ENCODE measurements around the gene MYMX.
"Not testable (repeated sequence)": the region's sequence is repeated elsewhere in the genome, so short reads cannot be mapped to it uniquely, and the experiment has no call there.

MYMX gene

DNA sequence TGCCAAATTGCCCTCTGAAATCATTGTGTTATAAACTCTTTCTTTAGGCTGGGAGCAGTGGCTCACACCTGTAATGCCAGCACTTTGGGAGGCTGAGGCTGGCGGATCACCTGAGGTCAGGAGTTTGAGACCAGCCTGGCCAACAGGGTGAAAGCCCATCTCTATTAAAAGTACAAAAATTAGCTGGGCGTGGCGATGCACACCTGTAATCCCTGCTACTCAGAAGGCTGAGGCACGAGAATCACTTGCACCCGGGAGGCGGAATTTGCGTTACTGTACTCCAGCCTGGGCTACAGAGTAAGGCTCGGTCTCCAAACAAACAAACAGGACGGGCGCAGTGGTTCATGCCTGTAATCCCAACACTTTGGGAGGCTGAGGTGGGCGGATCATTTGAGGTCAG lies 20.4 kb upstream of the MYMX start:
- H3K9me3 Mint-ChIP-seq; DNase-seq (ENCODE audit: low spot score); H3K27me3 Mint-ChIP-seq (ENCODE audit: low read depth); H3K36me3 Mint-ChIP-seq (ENCODE audit: low read depth); H3K27ac Mint-ChIP-seq; H3K4me1 Mint-ChIP-seq (ENCODE audit: low read depth); H3K4me3 Mint-ChIP-seq: not testable (repeated sequence)

DNA sequence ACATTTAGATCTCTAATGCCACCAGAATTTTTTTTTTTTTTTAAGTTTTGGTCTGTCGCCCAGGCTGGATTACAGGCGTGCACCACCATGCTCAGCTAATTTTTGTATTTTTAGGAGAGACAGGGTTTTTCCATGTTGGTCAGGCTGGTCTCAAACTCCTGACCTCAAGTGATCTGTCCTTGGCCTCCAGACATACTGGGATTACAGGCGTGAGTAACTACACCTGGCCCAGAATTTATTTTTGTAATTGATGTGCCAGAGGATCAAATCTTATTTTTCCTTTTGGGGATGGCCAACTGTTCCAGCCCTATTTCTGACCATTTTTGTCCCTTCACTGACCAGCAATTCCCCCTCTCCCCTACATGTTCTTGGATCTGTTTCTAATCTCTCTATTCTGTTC lies 18.0 kb upstream of the MYMX start:
- Mint-ChIP-seq H3K4me3 (no peak overlapping the region), H3K9me3 (no peaks in the 10 kb centered on the region), H3K27ac (no peak overlapping the region), H3K27me3 (ENCODE audit: low read depth) (peaks cover 2% of the 10 kb centered on the region), H3K4me1 (ENCODE audit: low read depth) (no peaks in the 10 kb centered on the region), H3K36me3 (ENCODE audit: low read depth) (no peaks in the 10 kb centered on the region)
- DNase-seq (ENCODE audit: low spot score) = no peak

- Mint-ChIP-seq H3K4me3 (no peak overlapping the region), H3K9me3 (no peaks in the 10 kb centered on the region), H3K27me3 (ENCODE audit: low read depth) (no peaks in the 10 kb centered on the region), H3K4me1 (ENCODE audit: low read depth) (no peaks in the 10 kb centered on the region), H3K27ac (no peak overlapping the region), H3K36me3 (ENCODE audit: low read depth) (no peaks in the 10 kb centered on the region)
- no peak for DNase-seq (ENCODE audit: low spot score)
These were observed 16.8 kb upstream of the MYMX start for GRCh38 chr6:44199883-44200282.

- H3K27ac Mint-ChIP-seq = no peak overlapping the region
- DNase-seq (ENCODE audit: low spot score) = no peak
- no peaks in the 10 kb centered on the region for H3K4me1 Mint-ChIP-seq (ENCODE audit: low read depth)
- H3K27me3 Mint-ChIP-seq (ENCODE audit: low read depth) = no peaks in the 10 kb centered on the region
- H3K9me3 Mint-ChIP-seq = no peaks in the 10 kb centered on the region
- no peaks in the 10 kb centered on the region for H3K36me3 Mint-ChIP-seq (ENCODE audit: low read depth)
- H3K4me3 Mint-ChIP-seq = no peak overlapping the region
These were observed 15.5 kb upstream of the MYMX start for GRCh38 chr6:44201200-44201599.

DNA sequence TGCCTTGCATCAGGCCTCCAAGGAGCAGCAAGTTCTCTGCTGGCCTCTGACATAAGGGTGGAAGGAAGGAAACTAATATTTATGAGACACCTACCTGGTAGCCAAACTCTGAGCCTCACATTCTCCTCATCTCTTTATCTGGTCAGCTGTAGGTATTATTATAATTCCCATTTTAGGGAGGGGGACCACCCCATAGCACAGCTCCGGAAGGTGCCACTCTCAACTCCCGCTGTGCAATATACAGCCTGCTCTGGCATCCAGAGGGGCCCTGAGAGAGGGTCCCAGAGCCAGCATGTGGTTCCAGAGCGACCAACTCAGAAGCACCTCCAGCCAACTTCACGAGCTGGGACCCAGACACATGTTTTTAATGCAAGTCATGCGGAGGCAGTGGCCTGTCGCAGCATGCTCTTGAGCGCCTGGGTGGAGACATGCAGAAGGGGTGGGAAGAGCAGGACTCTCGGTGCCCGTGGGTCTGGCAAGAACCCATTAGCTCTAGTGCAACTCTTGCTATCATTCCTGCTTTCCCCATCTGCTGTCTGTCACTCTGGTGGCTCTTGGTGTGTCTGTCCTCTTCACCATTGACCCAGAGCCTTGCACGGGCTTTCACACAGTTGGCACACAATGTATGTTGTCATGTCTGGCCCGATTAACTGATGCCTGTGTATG lies 15.0 kb upstream of the MYMX start:
- H3K4me3 Mint-ChIP-seq = no peak overlapping the region
- no peak for DNase-seq (ENCODE audit: low spot score)
- no peaks in the 10 kb centered on the region for H3K27me3 Mint-ChIP-seq (ENCODE audit: low read depth)

DNA sequence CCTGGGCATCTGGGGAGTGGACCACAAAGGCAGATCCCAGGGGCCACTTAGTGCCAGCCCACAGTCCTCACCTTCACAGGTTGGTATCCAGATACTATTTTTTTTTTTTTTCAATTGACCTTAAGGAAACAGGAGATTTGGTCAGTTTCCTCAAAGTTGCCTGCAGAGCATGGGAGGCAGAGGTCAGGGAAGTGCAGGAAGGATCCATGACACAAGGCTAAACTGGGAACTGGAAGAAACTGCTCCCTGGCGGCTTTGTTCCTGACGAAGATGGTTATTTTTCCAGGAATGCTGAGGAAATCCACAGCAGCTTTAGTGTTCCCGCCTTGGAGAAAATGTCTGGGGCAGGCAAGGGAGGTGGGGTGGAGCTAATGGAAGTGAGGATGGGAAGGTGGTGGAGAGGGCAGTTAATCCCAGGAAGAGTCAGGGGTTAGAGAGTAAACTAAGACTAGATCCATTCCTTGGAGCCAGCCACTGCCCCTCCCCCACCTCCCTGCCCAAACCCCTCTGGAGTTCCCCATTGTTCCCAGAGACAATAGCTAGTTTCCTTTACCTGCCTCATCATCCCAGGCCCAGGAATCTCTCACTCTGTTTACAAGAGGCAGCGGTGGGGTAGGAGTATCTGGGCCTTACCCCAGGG lies 14.3 kb upstream of the MYMX start:
- Mint-ChIP-seq H3K4me1 (ENCODE audit: low read depth) (no peaks in the 10 kb centered on the region), H3K4me3 (no peak overlapping the region), H3K36me3 (ENCODE audit: low read depth) (no peaks in the 10 kb centered on the region), H3K27ac (no peak overlapping the region), H3K27me3 (ENCODE audit: low read depth) (no peaks in the 10 kb centered on the region), H3K9me3 (no peaks in the 10 kb centered on the region)
- no peak for DNase-seq (ENCODE audit: low spot score)

More for the DNA sequence above, 15.0 kb upstream of the MYMX start:
- Mint-ChIP-seq H3K27ac (no peak overlapping the region), H3K4me1 (ENCODE audit: low read depth) (no peaks in the 10 kb centered on the region), H3K36me3 (ENCODE audit: low read depth) (no peaks in the 10 kb centered on the region), H3K9me3 (no peaks in the 10 kb centered on the region)

GRCh38 chr6:44202972-44203750 lies 13.6 kb upstream of the MYMX start:
- DNase-seq (ENCODE audit: low spot score) = no peak
- Mint-ChIP-seq H3K36me3 (ENCODE audit: low read depth) (no peaks in the 10 kb centered on the region), H3K27me3 (ENCODE audit: low read depth) (peaks cover 1% of the 10 kb centered on the region), H3K4me1 (ENCODE audit: low read depth) (no peaks in the 10 kb centered on the region), H3K27ac (no peak overlapping the region), H3K9me3 (no peaks in the 10 kb centered on the region), H3K4me3 (no peak overlapping the region)

GRCh38 chr6:44203955-44204354 lies 12.8 kb upstream of the MYMX start:
- Mint-ChIP-seq H3K27me3 (ENCODE audit: low read depth) (peaks cover 6% of the 10 kb centered on the region), H3K27ac (no peak overlapping the region), H3K9me3 (no peaks in the 10 kb centered on the region), H3K4me3 (no peak overlapping the region), H3K4me1 (ENCODE audit: low read depth) (no peaks in the 10 kb centered on the region), H3K36me3 (ENCODE audit: low read depth) (no peaks in the 10 kb centered on the region)
- DNase-seq (ENCODE audit: low spot score) = no peak

DNA sequence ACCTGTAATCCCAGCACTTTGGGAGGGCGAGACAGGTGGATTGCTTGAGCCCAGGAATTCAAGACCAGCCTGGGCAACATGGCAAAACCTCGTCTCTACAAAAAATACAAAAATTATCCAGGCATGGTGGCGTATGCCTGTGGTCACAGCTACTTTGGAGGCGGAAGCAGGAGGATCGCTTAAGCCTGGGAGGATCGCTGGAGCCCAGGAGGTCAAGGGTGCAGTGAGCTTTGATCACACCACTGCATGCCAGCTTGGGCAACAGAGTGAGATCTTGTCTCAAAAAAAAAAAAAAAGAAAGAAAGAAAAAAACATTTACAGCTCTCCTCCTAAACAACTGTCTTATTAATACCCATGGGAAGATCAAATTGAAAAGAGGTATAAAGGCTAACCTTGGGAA lies 8.8 kb upstream of the MYMX start:
- Mint-ChIP-seq H3K27me3 (ENCODE audit: low read depth) (peaks cover 9% of the 10 kb centered on the region), H3K4me3 (no peak overlapping the region), H3K27ac (no peak overlapping the region), H3K4me1 (ENCODE audit: low read depth) (no peaks in the 10 kb centered on the region), H3K9me3 (no peaks in the 10 kb centered on the region), H3K36me3 (ENCODE audit: low read depth) (no peaks in the 10 kb centered on the region)
- DNase-seq (ENCODE audit: low spot score) = no peak

DNA sequence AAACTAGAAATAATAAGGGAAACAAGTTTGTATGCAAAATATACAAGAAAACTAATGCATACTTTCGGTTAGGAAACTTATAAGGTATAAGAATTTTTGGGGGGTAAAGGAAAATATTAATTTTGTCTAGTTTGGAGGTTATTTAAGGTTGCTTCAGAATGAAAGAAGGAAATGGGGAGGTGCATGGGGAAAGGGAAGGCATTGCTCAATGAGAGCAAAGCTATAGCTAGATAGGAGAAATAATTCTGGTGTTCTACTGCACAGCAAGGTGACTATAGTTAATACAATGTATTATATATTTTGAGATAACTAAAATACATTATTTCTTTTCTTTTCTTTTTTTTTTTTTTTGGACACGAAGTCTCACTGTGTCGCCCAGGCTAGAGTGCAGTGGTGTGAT lies 5.4 kb upstream of the MYMX start:
- Mint-ChIP-seq H3K4me3 (no peak overlapping the region), H3K9me3 (no peaks in the 10 kb centered on the region), H3K27ac (no peak overlapping the region), H3K27me3 (ENCODE audit: low read depth) (peaks cover 9% of the 10 kb centered on the region), H3K36me3 (ENCODE audit: low read depth) (no peaks in the 10 kb centered on the region), H3K4me1 (ENCODE audit: low read depth) (no peaks in the 10 kb centered on the region)
- DNase-seq (ENCODE audit: low spot score) = no peak

DNA sequence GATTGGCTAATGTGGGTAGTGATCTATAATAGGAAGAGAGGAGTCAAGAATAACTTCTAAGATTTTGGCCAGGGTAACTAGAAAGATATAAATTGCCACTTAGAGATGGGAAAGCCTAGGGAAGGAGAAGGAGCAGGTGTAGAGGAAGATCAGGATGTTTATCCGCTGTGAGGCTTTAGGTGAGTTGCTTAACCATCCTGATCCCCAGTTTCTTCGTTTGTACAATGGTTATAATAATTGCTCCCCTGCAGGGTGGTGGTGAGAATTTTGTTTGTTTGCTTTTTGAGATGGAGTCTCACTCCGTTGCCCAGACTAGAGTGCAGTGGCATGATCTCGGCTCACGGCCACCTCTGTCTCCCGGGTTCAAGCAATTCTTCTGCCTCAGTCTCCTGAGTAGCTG lies 2.4 kb upstream of the MYMX start:
- H3K27ac Mint-ChIP-seq = no peak overlapping the region
- H3K36me3 Mint-ChIP-seq (ENCODE audit: low read depth) = no peaks in the 10 kb centered on the region
- H3K4me1 Mint-ChIP-seq (ENCODE audit: low read depth) = peaks cover 8% of the 10 kb centered on the region
- H3K4me3 Mint-ChIP-seq = no peak overlapping the region
- peaks cover 9% of the 10 kb centered on the region for H3K27me3 Mint-ChIP-seq (ENCODE audit: low read depth)
- no peaks in the 10 kb centered on the region for H3K9me3 Mint-ChIP-seq
- DNase-seq (ENCODE audit: low spot score) = no peak

DNA sequence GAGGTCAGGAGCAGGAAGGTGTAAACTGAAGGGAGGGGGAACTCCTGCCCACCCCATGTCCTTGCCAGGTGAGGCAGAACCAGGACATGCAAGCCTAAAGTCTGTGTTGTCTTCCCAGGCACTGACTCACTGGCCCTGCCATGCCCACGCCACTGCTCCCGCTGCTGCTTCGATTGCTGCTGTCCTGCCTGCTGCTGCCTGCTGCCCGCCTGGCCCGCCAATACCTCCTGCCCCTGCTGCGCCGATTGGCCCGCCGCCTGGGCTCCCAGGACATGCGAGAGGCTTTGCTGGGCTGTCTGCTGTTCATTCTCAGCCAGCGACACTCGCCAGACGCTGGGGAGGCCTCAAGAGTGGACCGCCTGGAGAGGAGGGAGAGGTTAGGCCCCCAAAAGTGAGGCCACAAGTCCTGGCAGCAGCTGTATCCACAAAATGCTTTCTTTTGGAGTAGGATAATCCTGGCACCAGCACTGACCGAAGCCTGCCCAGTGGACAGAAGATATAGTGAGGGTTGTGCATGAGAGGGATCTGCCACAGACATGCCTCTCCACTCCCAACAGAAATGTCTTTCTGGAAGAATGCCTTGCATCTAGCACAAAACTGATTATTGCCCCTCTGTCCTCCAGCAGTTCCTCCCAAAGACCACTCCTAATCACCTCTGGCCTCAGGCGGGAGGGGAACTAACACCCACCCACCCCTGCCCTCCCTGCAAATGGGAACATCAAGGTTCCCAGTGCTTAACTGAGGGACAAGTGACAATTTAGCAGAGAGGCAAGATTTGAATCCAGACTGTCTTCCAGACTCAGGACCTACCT lies 812 bp downstream of the MYMX start:
- H3K9me3 Mint-ChIP-seq = no peaks in the 10 kb centered on the region
- H3K36me3 Mint-ChIP-seq (ENCODE audit: low read depth) = no peaks in the 10 kb centered on the region
- H3K27me3 Mint-ChIP-seq (ENCODE audit: low read depth) = peaks cover 6% of the 10 kb centered on the region
- H3K4me3 Mint-ChIP-seq = no peak overlapping the region
- no peak for DNase-seq (ENCODE audit: low spot score)
- peaks cover 16% of the 10 kb centered on the region for H3K4me1 Mint-ChIP-seq (ENCODE audit: low read depth)
- no peak overlapping the region for H3K27ac Mint-ChIP-seq

- Mint-ChIP-seq H3K4me1 (ENCODE audit: low read depth) (peaks cover 23% of the 10 kb centered on the region), H3K4me3 (peak overlapping the region; percentile 34), H3K9me3 (no peaks in the 10 kb centered on the region), H3K36me3 (ENCODE audit: low read depth) (no peaks in the 10 kb centered on the region), H3K27me3 (ENCODE audit: low read depth) (peaks cover 6% of the 10 kb centered on the region), H3K27ac (no peak overlapping the region)
- DNase-seq (ENCODE audit: low spot score) = peak; percentile 53
These were observed 2.5 kb downstream of the MYMX start for GRCh38 chr6:44219053-44219814.

Measured in T-helper 2 cell treated with Interferon-gamma antibody and Interleukin-4, amounts not matched to agents 5 μg/mL and 100 μg/mL, for 36 hours (primary cell).